Natural killer cell (primary cell): Measurements from ENCODE around the gene GALNT10. TPM values are rescaled to one million over a fixed set of nuclear protein-coding genes. Genes with fewer than 3 reads are reported as not detected.

Experiments
- ATAC-seq, 3 donors: fragments of 150-1000 bp in 2 of 3; fragments of 200-7000 bp in 1 of 3; cut with Tn5 transposase; 1 replicate in 1 of 3; 2 replicates in 2 of 3; pipeline ENCODE4 v1.10.0; 2021; ENCODE audit warnings: mild to moderate bottlenecking in 2 of 3, moderate library complexity in 2 of 3
- DNase-seq, 2 donors: peaks; one replicate each; pipeline versions ENCODE4 v3.0.0 to v3.0.0-alpha.2; 2013 to 2021; ENCODE audit warnings: mixed read lengths in 1 of 2
- H3K27ac ChIP-seq: one replicate; pipeline ENCODE4 v1.5.1; 2013; ENCODE audit warnings: mild to moderate bottlenecking, low read length
- H3K27me3 ChIP-seq: one replicate; pipeline ENCODE4 v1.6.1; 2013; ENCODE audit warnings: low read length; ENCODE audit not compliant: control insufficient read depth, insufficient read depth
- H3K36me3 ChIP-seq: one replicate; pipeline ENCODE4 v1.6.1; 2013; ENCODE audit warnings: low read length; ENCODE audit not compliant: control insufficient read depth, insufficient read depth
- H3K4me1 ChIP-seq: one replicate; pipeline ENCODE4 v1.6.1; 2013; ENCODE audit warnings: low read length; ENCODE audit not compliant: control insufficient read depth, insufficient read depth
- H3K4me3 ChIP-seq: one replicate; pipeline ENCODE4 v1.5.1; 2013; ENCODE audit warnings: low read length
- H3K9me3 ChIP-seq: one replicate; pipeline ENCODE4 v1.6.1; 2013; ENCODE audit warnings: low read length; ENCODE audit not compliant: control insufficient read depth, insufficient read depth
- H3K27ac Mint-ChIP-seq, 2 donors: one replicate each; pipeline ENCODE4 v1.8.0; 2022; ENCODE audit warnings: mild to moderate bottlenecking in 2 of 2, mixed read lengths in 2 of 2, moderate library complexity in 1 of 2
- H3K27me3 Mint-ChIP-seq, 2 donors: one replicate each; pipeline ENCODE4 v1.8.0; 2022; ENCODE audit warnings: low read depth in 2 of 2, mixed read lengths in 2 of 2
- H3K36me3 Mint-ChIP-seq: one replicate; pipeline ENCODE4 v1.8.0; 2022; ENCODE audit warnings: mixed read lengths
- H3K4me1 Mint-ChIP-seq, 2 donors: one replicate each; pipeline ENCODE4 v1.8.0; 2022; ENCODE audit warnings: mixed read lengths in 2 of 2
- H3K4me3 Mint-ChIP-seq: one replicate; pipeline ENCODE4 v1.8.0; 2022; ENCODE audit warnings: mild to moderate bottlenecking, moderate library complexity, mixed read lengths
- H3K9me3 Mint-ChIP-seq, 2 donors: one replicate each; pipeline ENCODE4 v1.8.0; 2022; ENCODE audit warnings: mixed read lengths in 2 of 2
- WGBS: methylation state at CpG from one replicate; pipeline ENCODE4 v1.1.7; 2013; ENCODE audit warnings: missing lambda C conversion rate; ENCODE audit not compliant: insufficient coverage; 5-methylcytosine and 5-hydroxymethylcytosine counted together
- intact Hi-C: fragments of 100-400 bp; cut with micrococcal nuclease; formaldehyde crosslinking; loops from one replicate; pipeline ENCODE4 v1.14.2; 2022
- total RNA-seq, 4 donors: library from RNA; stranded (reverse); fragments of 120-200 nt in 1 of 4; gene quantifications; one replicate each; pipeline versions ENCODE4 v1.2.3 to v1.2.4, GENCODE V29; 2013 to 2022
- TF ChIP-seq, protein P1 (sequence below): fragments of 200-600 bp; IDR thresholded peaks from one replicate; pipeline ENCODE4 v1.8.0; 2022; ENCODE audit warnings: antibody characterized with exemption

Gene GALNT10
- total RNA-seq, 3 donors from 2014 or later (not counting 1 experiment from before 2014, with no cell fraction given): 77.0 to 92.6 (median 77.6) TPM

GRCh38 chr5:154277499-154277898, 87.0 kb downstream of the GALNT10 start:
- WGBS: 75% methylated on average over 1 of the region's 1 CpG
- intact Hi-C loops: no loop called here
- Mint-ChIP-seq H3K27me3 (no peaks in the 10 kb centered on the region), H3K4me1 (peaks cover 58 to 63% of the 10 kb centered on the region in 2 donors), H3K9me3 (no peaks in the 10 kb centered on the region), H3K27ac (peak overlapping the region in 1 of 2 donors; percentile 45), H3K4me3 (no peak overlapping the region), H3K36me3 (no peaks in the 10 kb centered on the region)
- no peaks in the 10 kb centered on the region for H3K27me3 ChIP-seq
- ATAC-seq (no peak), DNase-seq (no peak)
- no peak overlapping the region for H3K27ac ChIP-seq
- no peak overlapping the region for H3K4me3 ChIP-seq
- TF ChIP-seq, protein P1, sequence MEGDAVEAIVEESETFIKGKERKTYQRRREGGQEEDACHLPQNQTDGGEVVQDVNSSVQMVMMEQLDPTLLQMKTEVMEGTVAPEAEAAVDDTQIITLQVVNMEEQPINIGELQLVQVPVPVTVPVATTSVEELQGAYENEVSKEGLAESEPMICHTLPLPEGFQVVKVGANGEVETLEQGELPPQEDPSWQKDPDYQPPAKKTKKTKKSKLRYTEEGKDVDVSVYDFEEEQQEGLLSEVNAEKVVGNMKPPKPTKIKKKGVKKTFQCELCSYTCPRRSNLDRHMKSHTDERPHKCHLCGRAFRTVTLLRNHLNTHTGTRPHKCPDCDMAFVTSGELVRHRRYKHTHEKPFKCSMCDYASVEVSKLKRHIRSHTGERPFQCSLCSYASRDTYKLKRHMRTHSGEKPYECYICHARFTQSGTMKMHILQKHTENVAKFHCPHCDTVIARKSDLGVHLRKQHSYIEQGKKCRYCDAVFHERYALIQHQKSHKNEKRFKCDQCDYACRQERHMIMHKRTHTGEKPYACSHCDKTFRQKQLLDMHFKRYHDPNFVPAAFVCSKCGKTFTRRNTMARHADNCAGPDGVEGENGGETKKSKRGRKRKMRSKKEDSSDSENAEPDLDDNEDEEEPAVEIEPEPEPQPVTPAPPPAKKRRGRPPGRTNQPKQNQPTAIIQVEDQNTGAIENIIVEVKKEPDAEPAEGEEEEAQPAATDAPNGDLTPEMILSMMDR: no peak
- no peaks in the 10 kb centered on the region for H3K36me3 ChIP-seq
- H3K4me1 ChIP-seq: peaks cover 15% of the 10 kb centered on the region
- no peaks in the 10 kb centered on the region for H3K9me3 ChIP-seq

GRCh38 chr5:154278186-154278585, 87.7 kb downstream of the GALNT10 start:
- H3K27ac ChIP-seq: no peak overlapping the region
- TF ChIP-seq, protein P1: no peak
- no peaks in the 10 kb centered on the region for H3K9me3 Mint-ChIP-seq
- ATAC-seq (no peak), DNase-seq (no peak)
- H3K9me3 ChIP-seq: no peaks in the 10 kb centered on the region
- intact Hi-C loops: no loop called here
- H3K36me3 ChIP-seq: no peaks in the 10 kb centered on the region
- peaks cover 56 to 60% of the 10 kb centered on the region in 2 donors for H3K4me1 Mint-ChIP-seq
- H3K4me3 ChIP-seq: no peak overlapping the region
- no peaks in the 10 kb centered on the region for H3K36me3 Mint-ChIP-seq
- H3K27ac Mint-ChIP-seq: no peak overlapping the region
- no peaks in the 10 kb centered on the region for H3K27me3 ChIP-seq
- no peaks in the 10 kb centered on the region for H3K27me3 Mint-ChIP-seq
- H3K4me1 ChIP-seq: peaks cover 8% of the 10 kb centered on the region
- no peak overlapping the region for H3K4me3 Mint-ChIP-seq

- Histone ChIP-seq H3K9me3 (no peaks in the 10 kb centered on the region), H3K4me1 (peaks cover 1% of the 10 kb centered on the region), H3K4me3 (no peak overlapping the region), H3K27me3 (no peaks in the 10 kb centered on the region), H3K36me3 (no peaks in the 10 kb centered on the region), H3K27ac (no peak overlapping the region)
- ATAC-seq: no peak
- Mint-ChIP-seq H3K4me3 (no peak overlapping the region), H3K4me1 (peaks cover 53 to 54% of the 10 kb centered on the region in 2 donors), H3K36me3 (no peaks in the 10 kb centered on the region), H3K27ac (no peak overlapping the region), H3K9me3 (no peaks in the 10 kb centered on the region), H3K27me3 (no peaks in the 10 kb centered on the region)
- no peak for DNase-seq
- TF ChIP-seq, protein P1: no peak
- intact Hi-C loops: no loop called here
These were observed 88.4 kb downstream of the GALNT10 start for GRCh38 chr5:154278908-154279307.

DNA sequence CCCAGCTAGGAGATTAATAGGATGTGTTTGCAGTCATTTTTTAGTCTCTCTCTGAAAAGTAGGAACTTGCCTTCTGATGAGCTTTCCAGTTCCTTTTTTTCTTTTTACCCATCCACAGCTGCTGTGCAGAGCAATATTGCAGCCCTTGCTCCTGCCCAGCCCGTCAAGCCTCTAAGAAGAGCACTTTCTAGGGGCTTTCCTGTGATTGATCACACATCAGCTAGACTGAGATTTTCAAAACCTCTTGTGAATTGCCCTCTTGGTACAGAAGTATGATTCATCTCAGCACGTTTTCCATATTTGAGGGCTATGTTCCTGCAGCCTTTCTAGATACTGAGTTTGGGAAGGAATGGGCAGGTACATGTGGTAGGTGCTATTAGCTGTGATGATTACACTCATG, 93.9 kb downstream of the GALNT10 start:
- intact Hi-C loops: no loop called here
- Mint-ChIP-seq H3K27me3 (no peaks in the 10 kb centered on the region), H3K4me1 (peaks cover 47 to 57% of the 10 kb centered on the region in 2 donors), H3K4me3 (no peak overlapping the region), H3K36me3 (no peaks in the 10 kb centered on the region), H3K9me3 (no peaks in the 10 kb centered on the region), H3K27ac (no peak overlapping the region)
- Histone ChIP-seq H3K36me3 (no peaks in the 10 kb centered on the region), H3K4me3 (no peak overlapping the region), H3K9me3 (no peaks in the 10 kb centered on the region), H3K4me1 (no peaks in the 10 kb centered on the region), H3K27ac (no peak overlapping the region), H3K27me3 (no peaks in the 10 kb centered on the region)
- WGBS: 47% methylated on average over 2 of the region's 2 CpGs
- DNase-seq (no peak), ATAC-seq (peak in 1 of 3 donors; percentile 45)
- TF ChIP-seq, protein P1: no peak
